Sigmoid colon (tissue), 3 donors: ENCODE data around the gene UBE4A.

Experiments used
- POLR2A ChIP-seq, 2 donors: fragments of 450-650 bp; IDR thresholded peaks; one replicate each; pipeline ENCODE4 v1.6.1; 2016; ENCODE audit warnings: antibody characterized with exemption in 2 of 2, mild to moderate bottlenecking in 2 of 2, moderate library complexity in 2 of 2
- TF ChIP-seq, protein P1 (sequence below), 4 experiments: fragments of 450-650 bp in 3 of 4; fragments of 200-600 bp in 1 of 4; IDR thresholded peaks; one replicate each; pipeline ENCODE4 v1.5.1; 2016 to 2019; ENCODE audit warnings: antibody characterized with exemption in 4 of 4, mild to moderate bottlenecking in 3 of 4, moderate library complexity in 2 of 4

DNA sequence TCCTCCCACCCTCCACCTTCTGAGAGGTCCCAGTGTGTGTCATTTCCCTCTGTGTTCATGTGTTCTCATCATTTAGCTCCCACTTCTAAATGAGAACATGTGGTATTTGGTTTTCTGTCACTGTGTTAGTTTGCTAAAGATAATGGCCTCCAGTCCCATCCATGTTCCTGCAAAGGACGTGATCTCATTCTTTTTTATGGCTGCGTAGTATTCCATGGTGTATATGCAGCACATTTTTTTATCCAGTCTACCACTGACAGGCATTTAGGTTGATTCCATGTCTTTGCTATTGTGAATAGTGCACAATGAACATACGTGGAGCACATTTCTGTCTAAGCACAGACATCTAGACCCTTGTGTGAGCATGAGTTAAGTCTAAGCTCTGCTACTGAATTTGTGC lies 49.1 kb upstream of the UBE4A start:
- TF ChIP-seq, protein P1, sequence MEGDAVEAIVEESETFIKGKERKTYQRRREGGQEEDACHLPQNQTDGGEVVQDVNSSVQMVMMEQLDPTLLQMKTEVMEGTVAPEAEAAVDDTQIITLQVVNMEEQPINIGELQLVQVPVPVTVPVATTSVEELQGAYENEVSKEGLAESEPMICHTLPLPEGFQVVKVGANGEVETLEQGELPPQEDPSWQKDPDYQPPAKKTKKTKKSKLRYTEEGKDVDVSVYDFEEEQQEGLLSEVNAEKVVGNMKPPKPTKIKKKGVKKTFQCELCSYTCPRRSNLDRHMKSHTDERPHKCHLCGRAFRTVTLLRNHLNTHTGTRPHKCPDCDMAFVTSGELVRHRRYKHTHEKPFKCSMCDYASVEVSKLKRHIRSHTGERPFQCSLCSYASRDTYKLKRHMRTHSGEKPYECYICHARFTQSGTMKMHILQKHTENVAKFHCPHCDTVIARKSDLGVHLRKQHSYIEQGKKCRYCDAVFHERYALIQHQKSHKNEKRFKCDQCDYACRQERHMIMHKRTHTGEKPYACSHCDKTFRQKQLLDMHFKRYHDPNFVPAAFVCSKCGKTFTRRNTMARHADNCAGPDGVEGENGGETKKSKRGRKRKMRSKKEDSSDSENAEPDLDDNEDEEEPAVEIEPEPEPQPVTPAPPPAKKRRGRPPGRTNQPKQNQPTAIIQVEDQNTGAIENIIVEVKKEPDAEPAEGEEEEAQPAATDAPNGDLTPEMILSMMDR (IDR thresholded peaks at IDR 0.05) = no peak
- TF ChIP-seq POLR2A (IDR thresholded peaks at IDR 0.05) = no peak
